Kasumi-1 (cell line): Measurements from ENCODE around the gene SLC6A2.

Experiments used
- DNase-seq, 2 experiments: peaks; one replicate each; lab custom pipeline; 2025; lab: John Stamatoyannopoulos, UW

The SLC6A2 gene

GRCh38 chr16:55713103-55713502 lies 57.3 kb downstream of the SLC6A2 start:
- DNase-seq = no peak

GRCh38 chr16:55717326-55717725 lies 61.5 kb downstream of the SLC6A2 start:
- DNase-seq = no peak

- no peak for DNase-seq
Observed at GRCh38 chr16:55725055-55725777, 69.4 kb downstream of the SLC6A2 start.

- DNase-seq = no peak
Observed at GRCh38 chr16:55728797-55729196, 73.0 kb downstream of the SLC6A2 start.

- DNase-seq = no peak
Observed at GRCh38 chr16:55730115-55730514, 74.3 kb downstream of the SLC6A2 start.

- no peak for DNase-seq
Observed at GRCh38 chr16:55732496-55732895, 76.7 kb downstream of the SLC6A2 start.

- DNase-seq = no peak
Observed at GRCh38 chr16:55734665-55735064, 78.9 kb downstream of the SLC6A2 start.

GRCh38 chr16:55735120-55735781 lies 79.5 kb downstream of the SLC6A2 start:
- DNase-seq = no peak

- DNase-seq = no peak
Observed at GRCh38 chr16:55736671-55737070, 80.9 kb downstream of the SLC6A2 start.

GRCh38 chr16:55737318-55737717 lies 81.5 kb downstream of the SLC6A2 start:
- no peak for DNase-seq

- DNase-seq = no peak
Observed at GRCh38 chr16:55737966-55738365, 82.2 kb downstream of the SLC6A2 start.

- no peak for DNase-seq
Observed at GRCh38 chr16:55746081-55746480, 90.3 kb downstream of the SLC6A2 start.

- DNase-seq = no peak
Observed at GRCh38 chr16:55747785-55748184, 92.0 kb downstream of the SLC6A2 start.

- DNase-seq = peak in 1 of 2 experiments; percentile 23
Observed at GRCh38 chr16:55752465-55753144, 96.8 kb downstream of the SLC6A2 start.

GRCh38 chr16:55753145-55753631 lies 97.4 kb downstream of the SLC6A2 start:
- peak in 1 of 2 experiments; percentile 23 for DNase-seq
